AML-193 (cell line): ENCODE data around the gene CENPF.
A peak's percentile ranks its signal among the peaks of the same experiment; 100 is the strongest.
"Not testable (repeated sequence)": the region's sequence is repeated elsewhere in the genome, so short reads cannot be mapped to it uniquely, and the experiment has no call there.

Experiments used
- DNase-seq, 2 experiments: peaks; one replicate each; lab custom pipeline; 2025; lab: John Stamatoyannopoulos, UW

CENPF gene

GRCh38 chr1:214602764-214603657, at the start of gene CENPF:
TSS of gene CENPF (plus strand) at chr1:214603195. CDS start at chr1:214613755, 10,560 bp downstream.
- DNase-seq = peak; percentile 99

GRCh38 chr1:214557952-214558735, 44.9 kb upstream of the CENPF start:
- peak; percentile 56 to 60 for DNase-seq

- no peak for DNase-seq
Measured at GRCh38 chr1:214563881-214564280, 39.1 kb upstream of the CENPF start.

GRCh38 chr1:214565310-214565709, 37.7 kb upstream of the CENPF start:
- DNase-seq = no peak

- DNase-seq = no peak
Measured at GRCh38 chr1:214566158-214567104, 36.6 kb upstream of the CENPF start.

GRCh38 chr1:214567481-214567980, 35.5 kb upstream of the CENPF start:
- DNase-seq = no peak

GRCh38 chr1:214568328-214568727, 34.7 kb upstream of the CENPF start:
- DNase-seq = no peak

- no peak for DNase-seq
Measured at GRCh38 chr1:214569357-214570004, 33.5 kb upstream of the CENPF start.

- DNase-seq = no peak
Measured at GRCh38 chr1:214570442-214570841, 32.6 kb upstream of the CENPF start.

GRCh38 chr1:214571281-214571680, 31.7 kb upstream of the CENPF start:
- no peak for DNase-seq

- no peak for DNase-seq
Measured at GRCh38 chr1:214573386-214574318, 29.3 kb upstream of the CENPF start.

- no peak for DNase-seq
Measured at GRCh38 chr1:214574598-214575411, 28.2 kb upstream of the CENPF start.

- DNase-seq = not testable (repeated sequence)
Measured at GRCh38 chr1:214576120-214576519, 26.9 kb upstream of the CENPF start.

GRCh38 chr1:214579183-214579582, 23.8 kb upstream of the CENPF start:
- DNase-seq = peak; percentile 49 to 62

GRCh38 chr1:214581785-214582184, 21.2 kb upstream of the CENPF start:
- DNase-seq = no peak

GRCh38 chr1:214582289-214582891, 20.6 kb upstream of the CENPF start:
- no peak for DNase-seq

GRCh38 chr1:214583113-214583512, 19.9 kb upstream of the CENPF start:
- DNase-seq = no peak

- DNase-seq = no peak
Measured at GRCh38 chr1:214583824-214584554, 19.0 kb upstream of the CENPF start.
